HG03097 (cell line): ENCODE measurements around the gene ZYG11A.
"Not testable (repeated sequence)": the region's sequence is repeated elsewhere in the genome, so short reads cannot be mapped to it uniquely, and the experiment has no call there.

Source experiments
- ATAC-seq: cut with Tn5 transposase; IDR thresholded peaks from one replicate; pipeline ENCODE4 v1.9.1; 2021; ENCODE audit not compliant: unreplicated experiment, low FRiP score

ZYG11A gene

DNA sequence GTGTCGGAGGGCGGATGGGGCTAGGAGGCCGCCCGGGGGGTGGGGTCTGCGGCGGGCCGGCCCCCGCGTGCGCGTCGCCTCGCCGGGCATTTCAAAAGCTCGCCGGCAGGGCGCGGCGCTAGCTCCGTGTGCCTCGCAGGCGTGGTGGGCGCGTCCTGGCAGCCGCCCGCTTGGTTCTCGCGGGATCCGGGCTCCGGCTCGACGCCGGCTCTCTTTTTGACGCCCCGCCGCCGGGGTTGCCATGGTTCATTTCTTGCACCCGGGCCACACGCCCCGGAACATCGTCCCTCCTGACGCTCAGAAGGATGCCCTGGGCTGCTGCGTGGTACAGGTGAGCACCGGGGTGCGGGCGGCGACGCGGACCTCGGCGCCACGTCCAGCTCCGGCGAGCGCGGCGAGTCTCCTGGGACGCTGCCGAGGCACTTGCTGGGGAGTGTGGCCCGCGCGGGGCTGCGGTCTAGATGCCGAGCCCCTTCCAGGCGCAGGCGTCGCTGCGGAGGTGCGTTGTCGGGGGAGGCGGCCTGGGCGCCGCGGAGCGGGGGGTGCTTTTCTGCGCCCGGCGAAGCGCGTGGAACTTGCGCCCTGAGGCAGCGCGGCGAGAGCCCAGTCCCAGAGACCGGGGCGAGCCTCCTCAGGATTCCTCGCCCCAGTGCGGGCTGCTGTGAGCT is at the start of gene ZYG11A:
Gene ZYG11A (plus strand): TSS at position 118 of the 668 bp plus-strand sequence. CDS start 124 bp downstream, at position 242.
- ATAC-seq: no peak

DNA sequence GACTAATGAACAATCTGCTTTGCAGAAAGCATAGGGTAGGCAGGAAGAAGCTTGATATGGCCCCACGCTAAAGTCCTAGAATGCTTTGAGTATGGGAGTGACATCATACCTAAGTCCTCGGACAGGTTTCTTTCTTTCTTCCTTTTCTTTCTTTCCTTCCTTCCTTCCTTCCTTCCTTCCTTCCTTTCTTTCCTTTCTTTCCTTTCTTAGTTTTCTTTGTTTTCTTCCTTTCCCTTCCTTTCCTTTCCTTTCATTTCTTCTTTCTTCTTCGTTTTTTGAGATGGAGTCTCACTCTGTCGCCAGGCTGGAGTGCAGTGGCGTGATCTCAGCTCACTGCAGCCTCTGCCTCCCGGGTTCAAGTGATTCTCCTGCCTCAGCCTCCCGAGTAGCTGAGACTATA is 48.8 kb upstream of the ZYG11A start:
- ATAC-seq: not testable (repeated sequence)

DNA sequence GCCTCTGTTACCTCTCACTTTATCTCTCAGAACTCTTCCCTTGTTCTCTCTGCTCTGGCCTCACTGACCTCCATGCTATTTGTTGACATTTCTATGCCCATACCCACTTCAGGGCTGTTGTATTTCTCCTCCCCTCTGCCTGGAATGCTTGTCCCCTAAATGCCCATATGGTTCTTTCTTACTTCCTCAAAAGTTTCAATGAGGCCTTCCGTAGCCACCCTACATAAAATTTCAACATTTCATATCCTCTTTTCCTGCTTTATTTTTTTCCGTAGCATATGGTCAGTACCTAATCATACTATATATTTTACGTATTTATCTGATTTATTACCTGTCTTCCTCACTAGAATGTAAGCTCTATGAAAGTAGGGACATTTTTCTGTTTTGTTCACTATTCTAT is 47.1 kb upstream of the ZYG11A start:
- ATAC-seq: no peak

DNA sequence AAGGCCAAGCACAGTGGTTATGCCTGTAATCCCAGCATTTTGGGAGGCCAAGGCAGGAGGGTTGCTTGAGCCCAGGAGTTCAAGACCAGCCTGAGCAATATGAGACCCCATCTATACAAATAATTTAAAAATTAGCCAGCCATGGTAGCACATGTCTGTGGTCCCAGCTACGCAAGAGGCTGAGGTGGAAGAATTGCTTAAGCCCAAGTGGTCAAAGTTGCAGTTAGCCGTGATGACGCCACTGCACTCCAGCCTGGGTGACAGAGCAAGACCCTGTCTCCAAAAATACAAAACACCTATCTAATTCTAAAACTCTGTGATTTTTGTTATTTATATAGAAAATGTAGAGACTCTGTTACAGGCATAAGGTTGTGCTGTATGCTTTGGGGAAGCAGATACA is 44.2 kb upstream of the ZYG11A start:
- ATAC-seq: no peak

DNA sequence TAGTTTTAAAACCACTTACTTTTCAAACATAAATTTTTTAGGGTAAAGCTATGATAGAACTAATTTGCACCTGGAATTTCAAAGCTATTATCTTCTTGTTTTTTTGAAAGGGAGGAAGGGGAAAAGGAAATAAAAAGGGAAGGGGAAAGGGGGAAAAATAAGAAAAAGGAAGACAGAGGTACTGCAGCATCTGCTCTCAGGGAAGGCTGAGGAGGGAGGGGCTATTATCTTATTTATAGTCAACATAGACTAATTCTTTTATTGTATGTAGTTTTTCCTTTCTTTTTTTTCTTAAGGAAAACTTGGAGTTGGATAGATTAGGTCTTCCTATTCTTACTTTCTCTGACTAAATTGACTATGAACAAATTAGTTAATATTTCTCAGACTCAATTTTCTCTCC is 41.5 kb upstream of the ZYG11A start:
- ATAC-seq: no peak

DNA sequence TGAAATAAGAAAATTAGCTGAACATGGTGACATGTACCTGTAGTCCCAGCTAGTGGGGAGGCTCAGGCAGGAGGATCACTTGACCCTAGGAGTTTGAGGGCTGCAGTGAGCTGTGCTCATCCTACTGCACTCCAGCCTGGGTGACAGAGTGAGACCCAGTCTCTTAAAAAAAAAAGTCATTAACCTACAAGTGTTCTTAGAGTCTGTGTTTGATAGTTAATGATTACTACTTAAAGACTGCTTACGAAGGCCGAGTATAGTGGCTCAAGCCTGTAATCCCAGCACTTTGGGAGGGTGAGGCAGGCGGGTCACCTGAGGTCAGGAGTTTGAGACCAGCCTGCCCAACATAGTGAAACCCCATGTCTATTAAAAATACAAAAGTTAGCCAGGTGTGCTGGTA is 38.5 kb upstream of the ZYG11A start:
- ATAC-seq: not testable (repeated sequence)

DNA sequence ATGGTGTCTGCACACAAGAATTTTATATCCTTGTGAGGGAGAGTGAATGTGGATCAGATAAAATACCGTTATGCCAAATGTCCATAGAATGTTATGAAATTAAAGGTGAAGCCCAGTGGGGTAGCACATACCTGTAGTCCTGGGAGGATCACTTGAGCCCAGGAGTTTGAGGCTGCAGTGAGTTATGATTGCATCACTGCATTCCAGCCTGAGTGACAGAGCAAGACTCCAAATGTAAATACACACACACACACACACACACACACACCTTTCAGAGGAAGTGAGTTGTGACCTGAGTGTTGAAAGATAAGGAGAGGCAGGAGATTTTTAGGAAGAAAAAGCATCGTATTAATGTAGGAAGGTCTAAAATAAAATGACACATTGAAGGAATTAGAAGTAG is 28.1 kb upstream of the ZYG11A start:
- ATAC-seq: no peak

DNA sequence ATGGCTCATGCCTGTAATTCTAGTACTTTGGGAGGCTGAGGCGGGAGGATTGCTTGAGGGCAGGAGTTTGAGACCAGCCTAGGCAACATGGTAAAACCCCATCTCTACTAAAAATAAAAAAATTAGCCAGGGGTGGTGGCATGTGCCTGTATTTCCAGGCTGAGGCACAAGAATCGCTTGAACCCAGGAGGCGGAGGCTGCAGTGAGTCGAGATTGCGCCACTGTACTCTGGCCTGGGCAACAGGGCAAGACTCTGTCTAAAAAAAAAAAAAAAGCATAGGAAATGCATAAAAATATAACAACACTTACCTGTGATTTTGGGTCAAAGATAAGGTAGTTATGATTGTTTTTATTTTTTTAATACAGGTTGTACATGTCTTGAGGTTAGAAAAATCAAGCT is 21.7 kb upstream of the ZYG11A start:
- ATAC-seq: not testable (repeated sequence)

DNA sequence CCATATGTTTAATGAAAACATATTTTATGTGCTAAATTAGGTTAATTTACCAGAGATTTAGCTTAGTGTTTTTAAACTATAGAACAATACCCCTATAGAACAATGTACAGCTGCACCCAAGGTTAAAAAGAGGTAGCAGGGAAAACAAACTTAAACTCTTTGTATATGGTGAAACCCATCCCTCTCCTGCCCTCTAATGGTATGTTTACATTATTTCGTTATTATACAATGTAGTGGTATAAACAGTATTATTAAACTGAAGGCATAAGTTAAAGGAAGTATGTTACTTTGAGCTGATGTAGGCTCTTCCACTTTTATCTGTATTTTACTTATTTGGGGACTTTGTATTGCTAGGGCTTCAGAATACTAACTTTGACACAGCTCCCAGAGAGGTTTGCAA is 16.7 kb upstream of the ZYG11A start:
- ATAC-seq: no peak

DNA sequence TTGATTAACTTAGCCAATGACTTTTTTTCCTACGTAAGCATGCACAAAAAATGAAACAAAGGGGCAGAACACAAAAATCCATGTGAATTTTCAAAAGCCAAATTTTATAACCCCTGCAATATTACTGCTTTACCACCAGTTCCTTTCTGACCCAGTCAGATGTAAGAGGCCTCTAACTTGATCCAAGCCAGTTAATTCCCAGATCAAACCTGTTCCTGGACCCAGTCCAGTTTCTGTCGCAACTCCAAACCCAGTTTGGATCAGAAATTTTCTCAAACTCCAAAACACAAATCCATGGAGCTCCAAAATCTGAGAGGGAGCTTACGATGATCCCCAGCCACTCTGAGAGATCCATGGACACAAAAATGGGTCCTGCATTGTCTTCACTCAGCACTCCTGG is 7.8 kb upstream of the ZYG11A start:
- ATAC-seq: no peak

DNA sequence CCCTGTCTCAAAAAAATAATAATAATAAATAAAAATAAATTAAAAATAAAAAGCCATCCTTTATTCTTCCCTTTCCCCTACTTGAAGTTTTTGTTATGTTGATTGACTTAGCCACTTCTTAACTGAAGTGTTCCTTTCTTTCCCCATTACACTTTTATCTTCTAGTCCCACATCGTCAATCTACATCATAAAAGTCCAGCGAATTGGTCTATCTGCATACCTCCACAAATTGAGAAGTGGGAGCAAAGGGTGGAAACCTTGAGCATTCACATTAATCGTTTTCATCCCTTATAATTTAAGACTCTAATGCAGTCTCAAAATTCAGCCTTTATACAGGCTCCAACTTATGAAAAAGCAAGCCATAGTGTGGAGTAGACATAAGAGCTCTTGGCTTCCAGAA is 6.5 kb upstream of the ZYG11A start:
- ATAC-seq: no peak

DNA sequence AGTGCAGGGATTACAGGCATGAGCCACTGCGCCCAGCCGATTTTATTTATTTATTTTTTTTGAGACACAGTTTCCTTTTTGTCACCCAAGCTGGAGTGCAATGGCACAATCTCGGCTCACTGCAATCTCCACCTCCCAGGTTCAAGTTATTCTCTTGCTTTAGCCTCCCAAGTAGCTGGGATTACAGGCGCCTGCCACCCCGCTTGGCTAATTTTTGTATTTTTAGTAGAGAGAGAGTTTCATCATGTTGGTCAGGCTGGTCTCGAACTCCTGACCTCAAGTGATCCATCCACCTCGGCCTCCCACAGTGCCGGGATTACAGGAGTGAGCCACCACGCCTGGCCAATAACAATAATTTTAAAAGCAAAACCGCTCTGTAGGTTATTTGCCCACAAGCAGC is 3.4 kb upstream of the ZYG11A start:
- ATAC-seq: not testable (repeated sequence)

DNA sequence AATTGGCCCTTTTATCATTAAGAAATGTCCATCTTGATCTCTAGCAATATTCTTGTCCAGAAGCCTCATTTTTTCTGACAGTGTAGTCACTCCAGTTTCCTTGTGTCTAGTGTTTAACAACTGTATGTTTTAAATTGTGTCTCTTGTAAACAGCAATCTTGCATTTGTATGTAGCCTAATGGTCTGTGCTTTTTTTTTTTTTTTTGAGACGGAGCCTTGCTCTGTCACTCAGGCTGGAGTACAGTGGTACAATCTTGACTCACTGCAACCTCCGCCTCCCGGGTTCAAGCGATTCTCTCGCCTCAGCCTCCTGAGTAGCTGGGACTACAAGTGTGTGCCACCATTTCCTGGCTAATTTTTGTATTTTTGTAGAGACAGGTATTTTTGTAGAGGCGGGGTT is 2.6 kb downstream of the ZYG11A start:
- not testable (repeated sequence) for ATAC-seq

DNA sequence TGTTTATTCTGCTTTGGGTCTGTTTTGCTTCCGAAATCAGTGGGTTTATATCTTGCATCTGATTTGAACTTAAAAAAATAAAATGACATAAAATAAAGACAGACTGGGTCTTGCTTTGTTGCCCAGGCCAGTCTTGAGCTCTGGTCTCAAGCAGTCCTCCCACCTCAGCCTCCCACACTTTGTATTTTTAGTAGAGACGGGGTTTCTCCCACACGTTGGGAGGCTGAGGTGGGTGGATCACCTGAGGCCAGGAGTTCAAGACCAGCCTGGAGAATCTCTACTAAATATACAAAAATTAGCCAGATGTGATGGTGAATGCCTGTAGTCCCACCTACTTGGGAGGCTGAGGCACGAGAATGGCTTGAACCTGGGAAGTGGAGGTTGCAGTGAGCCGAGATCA is 5.9 kb downstream of the ZYG11A start:
- no peak for ATAC-seq

DNA sequence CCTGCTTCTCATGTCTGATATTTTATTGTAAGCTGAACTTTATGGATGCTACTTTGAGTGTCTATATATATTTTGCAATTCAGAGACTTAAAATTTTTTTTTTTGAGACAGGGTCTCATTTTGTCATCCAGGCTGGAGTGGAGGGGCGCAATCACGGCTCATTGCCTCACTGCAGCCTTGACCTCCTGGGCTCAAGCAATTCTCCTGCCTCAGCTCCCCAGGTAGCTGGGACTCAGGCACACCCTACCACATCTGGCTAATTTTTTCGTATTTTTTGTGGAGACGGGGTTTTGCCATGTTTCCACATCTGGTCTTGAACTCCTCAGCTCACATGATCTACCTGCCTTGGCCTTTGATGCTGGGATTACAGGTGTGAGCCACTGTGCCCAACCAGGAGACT is 8.4 kb downstream of the ZYG11A start:
- ATAC-seq: no peak

DNA sequence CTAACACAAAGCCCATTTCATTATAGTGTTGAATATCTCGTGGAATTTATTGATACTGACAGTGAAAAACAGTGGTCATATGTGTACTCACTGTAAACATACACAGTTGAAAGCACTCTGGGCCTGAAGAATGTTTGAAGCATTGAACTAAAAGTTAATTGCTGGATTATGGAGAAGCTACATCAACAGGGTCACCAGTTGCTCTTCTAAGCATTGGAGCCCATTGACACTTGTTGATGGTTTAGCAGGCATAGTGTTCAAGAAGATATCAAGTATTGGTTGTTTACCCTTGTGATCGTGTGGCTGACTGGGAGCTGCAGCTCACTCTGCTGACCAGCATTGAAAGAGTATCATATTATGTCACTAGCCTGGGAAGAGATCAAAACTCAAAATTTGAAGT is 10.3 kb downstream of the ZYG11A start:
- ATAC-seq: no peak

DNA sequence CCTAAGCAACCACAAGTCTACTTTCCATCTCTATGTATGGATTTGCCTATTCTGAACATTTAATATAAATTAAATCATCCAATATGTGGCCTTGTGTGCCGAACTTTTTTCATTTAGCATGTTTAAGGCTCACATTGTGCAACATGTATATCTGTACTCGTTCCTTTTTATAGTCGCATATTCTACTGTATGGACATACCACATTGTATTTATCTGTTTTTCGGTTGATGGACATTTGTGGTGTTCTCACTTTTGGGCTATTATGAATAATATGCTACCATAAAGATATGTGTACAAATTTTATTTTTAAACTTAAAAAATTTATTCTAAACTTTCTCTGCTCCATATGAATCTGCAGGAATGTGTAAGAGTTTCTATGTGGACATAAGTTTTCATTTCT is 13.0 kb downstream of the ZYG11A start:
- ATAC-seq: no peak

DNA sequence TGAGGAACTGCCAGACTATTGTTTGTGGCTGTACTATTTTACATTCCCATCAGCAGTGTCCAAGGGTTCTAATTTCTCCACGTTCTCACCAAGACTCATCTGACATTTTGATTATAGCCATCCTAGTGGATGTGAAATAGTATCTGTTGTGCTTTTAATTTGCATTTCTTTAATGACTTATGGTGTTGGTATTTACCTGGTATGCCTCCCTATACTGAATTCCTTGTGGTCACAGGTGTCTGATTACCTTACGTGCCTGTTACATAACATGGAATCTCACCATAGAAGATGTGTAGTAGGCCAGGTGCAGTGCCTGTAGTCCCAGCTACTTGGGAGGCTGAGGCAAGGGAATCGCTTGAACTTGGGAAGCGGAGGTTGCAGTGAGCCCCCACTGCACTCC is 13.5 kb downstream of the ZYG11A start:
- ATAC-seq: no peak

DNA sequence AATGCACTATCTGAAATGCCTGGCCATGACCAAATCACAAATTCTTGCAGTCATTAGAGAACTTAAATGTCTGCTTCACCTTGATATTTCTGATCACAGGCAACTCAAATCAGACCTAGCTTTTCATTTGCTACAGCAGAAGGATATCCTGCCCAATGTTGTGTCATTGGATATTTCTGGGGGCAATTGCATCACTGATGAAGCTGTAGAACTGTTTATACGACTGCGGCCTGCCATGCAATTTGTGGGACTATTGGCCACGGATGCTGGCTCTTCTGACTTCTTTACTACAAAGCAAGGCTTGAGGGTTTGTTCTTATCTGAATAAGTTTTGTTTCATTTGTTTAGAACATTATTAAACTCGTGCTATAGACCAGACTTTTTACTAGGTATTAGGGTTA is 14.9 kb downstream of the ZYG11A start:
- no peak for ATAC-seq

DNA sequence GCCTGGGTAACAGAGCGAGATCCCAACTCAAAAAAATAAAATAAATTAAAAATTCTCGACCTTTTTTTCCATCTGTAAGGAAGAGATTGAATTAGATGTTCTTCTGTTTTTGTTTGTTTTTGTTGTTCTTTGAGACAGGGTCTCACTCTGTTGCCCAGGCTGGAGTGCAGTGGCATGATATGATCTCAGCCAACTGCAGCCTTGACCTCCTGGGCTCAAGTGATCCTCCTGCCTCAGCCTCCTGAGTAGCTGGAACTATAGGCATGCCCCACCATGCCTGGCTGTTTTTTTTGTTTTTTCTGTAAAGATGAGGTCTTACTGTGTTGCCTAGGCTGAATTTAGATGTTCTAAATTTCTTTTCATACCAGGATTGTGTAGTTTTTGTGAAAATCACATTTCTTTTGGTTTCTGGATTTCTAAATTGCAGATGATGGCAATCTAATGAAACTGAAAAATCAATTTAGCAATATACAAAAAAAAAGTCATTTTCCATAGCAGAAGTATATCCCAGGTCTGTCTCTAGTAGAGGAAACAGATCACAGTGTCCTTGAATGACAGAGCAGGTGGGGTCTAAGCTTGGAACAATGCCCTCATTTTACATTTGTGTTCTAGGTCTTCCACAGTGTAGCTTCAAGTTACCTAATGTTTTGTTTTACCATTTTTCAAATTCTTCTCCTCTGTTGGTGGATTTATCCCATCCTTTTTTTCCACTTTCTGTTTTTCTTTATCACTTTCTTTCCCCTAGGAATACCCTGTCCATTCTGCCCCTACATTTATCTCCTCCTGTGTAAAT is 20.3 kb downstream of the ZYG11A start:
- ATAC-seq: no peak

DNA sequence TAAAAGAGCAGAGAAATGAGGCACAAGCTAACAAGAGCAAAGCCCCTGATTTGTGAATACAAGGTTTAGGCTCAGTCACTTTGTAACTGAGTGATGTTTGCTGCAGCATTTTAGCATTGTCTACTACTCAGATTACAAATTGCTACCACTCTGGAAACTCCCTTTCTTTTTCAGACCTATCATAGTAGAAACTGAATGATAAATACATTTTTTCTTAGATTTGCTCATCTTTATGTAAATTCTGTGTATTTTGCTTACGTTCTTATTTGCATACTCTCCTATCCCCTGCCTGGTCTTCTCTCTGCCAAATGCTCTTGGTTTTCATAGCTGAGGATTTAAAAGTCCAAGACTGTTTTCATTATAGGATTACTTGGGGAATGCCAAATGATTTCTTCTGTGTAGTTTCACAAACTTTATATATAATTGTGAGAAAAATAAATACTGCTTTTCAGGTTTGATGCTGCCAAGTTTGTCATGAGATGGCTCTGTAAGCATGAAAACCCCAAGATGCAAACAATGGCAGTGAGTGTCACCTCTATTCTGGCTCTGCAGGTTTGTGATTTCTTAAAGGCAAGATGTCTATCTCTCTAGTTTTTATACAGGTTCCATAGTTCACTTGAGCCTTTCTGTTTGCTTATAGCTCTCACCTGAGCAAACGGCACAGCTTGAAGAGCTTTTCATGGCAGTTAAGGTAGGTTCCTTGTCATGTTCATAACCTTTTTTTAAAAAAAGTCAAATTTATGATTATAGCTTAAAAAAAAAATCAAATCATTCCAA is 24.7 kb downstream of the ZYG11A start:
- ATAC-seq: peak; percentile 90
